HepG2 (cell line): ENCODE data around the gene SEL1L2. TPM values are rescaled to one million over a fixed set of nuclear protein-coding genes. Genes with fewer than 3 reads are reported as not detected.
A peak's percentile ranks its signal among the peaks of the same experiment; 100 is the strongest.

Experiments used
- ATAC-seq: fragments of 200-7000 bp; cut with Tn5 transposase; 3 replicates; pipeline ENCODE4 v1.9.1; 2020; ENCODE audit warnings: mild to moderate bottlenecking, moderate library complexity
- BruUV-seq: library from RNA; stranded (reverse); fragments of 400-500 nt; replicated peaks from 2 replicates; lab custom pipeline; 2021; lab: Mats Ljungman, UMichigan
- CTCF ChIA-PET: fragments of 300-600 bp; formaldehyde crosslinking; extraction: SDS; loops from one replicate; lab custom pipeline; 2021; ENCODE audit warnings: low total read pairs, inconsistent platforms, low intra/inter-chr PET ratio; lab: Yijun Ruan, JAX
- POLR2A ChIA-PET: fragments of 350-600 bp; sonication (Branson Sonifier 250); formaldehyde crosslinking; loops from one replicate; lab custom pipeline; 2020; ENCODE audit warnings: antibody characterized with exemption, inconsistent platforms; lab: Yijun Ruan, JAX
- DNase-seq: peaks from one replicate; pipeline ENCODE4 v3.0.0-alpha.2; 2015; ENCODE audit warnings: low spot score
- FAIRE-seq: peaks from 3 replicates; lab custom pipeline; 2011; peaks lifted over from hg19 to GRCh38; lab: Jason Lieb, UNC
- H2AFZ ChIP-seq: one replicate; pipeline ENCODE4 v1.6.1; 2011; ENCODE audit warnings: low read length, inconsistent platforms
- H3K27ac ChIP-seq: fragments of 300-600 bp; 3 replicates; pipeline ENCODE4 v1.8.0; 2011; ENCODE audit warnings: mixed run types, mild to moderate bottlenecking, mixed read lengths, low read length, inconsistent platforms; ENCODE audit not compliant: insufficient read depth; ENCODE audit errors: extremely low read length
- H3K27me3 ChIP-seq, 2 experiments: fragments of 200-600 bp in 1 of 2; 2 replicates in 1 of 2; 3 replicates in 1 of 2; pipeline versions ENCODE4 v1.6.0 to v1.8.0; 2011; ENCODE audit warnings: low read length in 2 of 2, mild to moderate bottlenecking in 2 of 2, moderate library complexity in 2 of 2, inconsistent platforms in 1 of 2; ENCODE audit not compliant: insufficient read depth in 2 of 2, control insufficient read depth in 1 of 2
- H3K36me3 ChIP-seq, 2 experiments: fragments of 200-600 bp in 1 of 2; replicated peaks in 1 of 2; 2 replicates in 1 of 2; 3 replicates in 1 of 2; pipeline versions ENCODE4 v1.5.1 to v1.8.0; 2011; ENCODE audit warnings: low read length in 2 of 2, inconsistent platforms in 1 of 2; ENCODE audit not compliant: insufficient read depth in 2 of 2, control insufficient read depth in 1 of 2
- H3K4me1 ChIP-seq: 2 replicates; pipeline ENCODE4 v1.5.1; 2012; ENCODE audit warnings: low read length, inconsistent platforms; ENCODE audit not compliant: insufficient read depth
- H3K4me2 ChIP-seq: 2 replicates; pipeline ENCODE4 v1.6.0; 2011; ENCODE audit warnings: low read depth, low read length, inconsistent platforms
- H3K4me3 ChIP-seq, 3 experiments: fragments of 200-600 bp in 1 of 3; sonication (generic), shearing (Covaris generic) in 1 of 3; replicated peaks in 1 of 3; 2 replicates each; pipeline ENCODE4 v1.5.1; 2011 to 2016; ENCODE audit warnings: low read length in 3 of 3, inconsistent platforms in 2 of 3, low read depth in 2 of 3, mild to moderate bottlenecking in 2 of 3, control low read depth in 1 of 3, mixed read lengths in 1 of 3; ENCODE audit not compliant: insufficient read depth in 1 of 3
- H3K79me2 ChIP-seq: one replicate; pipeline ENCODE4 v1.6.1; 2011; ENCODE audit warnings: low read length, inconsistent platforms; ENCODE audit not compliant: insufficient read depth
- H3K9ac ChIP-seq: 2 replicates; pipeline ENCODE4 v1.6.0; 2011; ENCODE audit warnings: mild to moderate bottlenecking, low read depth, low read length, inconsistent platforms; ENCODE audit not compliant: insufficient read depth
- H3K9me3 ChIP-seq: 2 replicates; pipeline ENCODE4 v1.5.1; 2012; ENCODE audit warnings: mild to moderate bottlenecking, low read length
- H4K20me1 ChIP-seq: 2 replicates; pipeline ENCODE4 v1.6.0; 2011; ENCODE audit warnings: inconsistent platforms, mild to moderate bottlenecking, low read length, moderate library complexity; ENCODE audit not compliant: insufficient read depth
- ATF7 ChIP-seq, 2 experiments: fragments of 450-650 bp in 1 of 2; sonication (generic) in 1 of 2; formaldehyde crosslinking in 1 of 2; IDR thresholded peaks; 2 replicates each; pipeline versions ENCODE4 v1.4.0 to v1.6.1; 2016 to 2020; ENCODE audit warnings: antibody characterized with exemption in 1 of 2, mild to moderate bottlenecking in 1 of 2, missing genetic modification reagents in 1 of 2
- HDAC2 ChIP-seq: sonication (generic); formaldehyde crosslinking; IDR thresholded peaks from 2 replicates; pipeline ENCODE4 v1.4.0; 2020; ENCODE audit warnings: missing genetic modification reagents
- HNF4A ChIP-seq: sonication (generic); formaldehyde crosslinking; IDR thresholded peaks from 2 replicates; pipeline ENCODE4 v1.4.0; 2020; ENCODE audit warnings: missing genetic modification reagents
- NR3C1 ChIP-seq: sonication (generic); formaldehyde crosslinking; IDR thresholded peaks from 2 replicates; pipeline ENCODE4 v1.4.0; 2020; ENCODE audit warnings: missing genetic modification reagents
- SRY ChIP-seq: sonication (generic); formaldehyde crosslinking; IDR thresholded peaks from 2 replicates; pipeline ENCODE4 v1.8.0; 2022; ENCODE audit warnings: mild to moderate bottlenecking, missing genetic modification reagents
- TARDBP ChIP-seq: sonication (generic); formaldehyde crosslinking; IDR thresholded peaks from 2 replicates; pipeline ENCODE4 v1.8.0; 2022; ENCODE audit warnings: mild to moderate bottlenecking, missing genetic modification reagents
- TBX3 ChIP-seq: fragments of 450-650 bp; IDR thresholded peaks from 2 replicates; pipeline ENCODE4 v1.6.1; 2017; ENCODE audit warnings: antibody characterized with exemption, mild to moderate bottlenecking, inconsistent platforms, borderline replicate concordance
- TEAD3 ChIP-seq: optimal IDR thresholded peaks from 2 replicates; pipeline ENCODE3; 2016; ENCODE audit warnings: borderline replicate concordance
- U2AF2 ChIP-seq: fragments of 200-400 bp; formaldehyde crosslinking; IDR thresholded peaks from 2 replicates; pipeline ENCODE4 v1.6.1; 2017; ENCODE audit warnings: low read depth, mild to moderate bottlenecking, low read length
- ZNF142 ChIP-seq: sonication (generic); formaldehyde crosslinking; IDR thresholded peaks from 2 replicates; pipeline ENCODE4 v1.4.0; 2020; ENCODE audit warnings: missing genetic modification reagents
- ZNF180 ChIP-seq: sonication (generic); formaldehyde crosslinking; IDR thresholded peaks from 2 replicates; pipeline ENCODE4 v1.4.0; 2020; ENCODE audit warnings: low read depth, missing genetic modification reagents, borderline replicate concordance
- ZNF607 ChIP-seq: sonication (generic); formaldehyde crosslinking; IDR thresholded peaks from 2 replicates; pipeline ENCODE4 v1.5.1; 2020; ENCODE audit warnings: missing genetic modification reagents, mild to moderate bottlenecking, borderline replicate concordance
- ZNF652 ChIP-seq: IDR thresholded peaks from 2 replicates; pipeline ENCODE4 v1.6.1; 2016; ENCODE audit warnings: low read depth, borderline replicate concordance
- WGBS: methylation state at CpG from one replicate; pipeline ENCODE4 v1.1.6; 2017; ENCODE audit warnings: low lambda C conversion rate; 5-methylcytosine and 5-hydroxymethylcytosine counted together
- in situ Hi-C: cut with HindIII; loops from 2 replicates; pipeline ENCODE4 v1.10.0; 2017; ENCODE audit warnings: low pct_unique_long_range_greater_than_20kb; ENCODE audit not compliant: extremely low pct_ligation_motif_present
- intact Hi-C: fragments of 100-400 bp; cut with micrococcal nuclease; formaldehyde crosslinking; loops from one replicate; pipeline ENCODE4 v1.10.0; 2022; ENCODE audit not compliant: unreplicated experiment
- polyA plus RNA-seq, 8 experiments: library from polyadenylated mRNA; depleted of rRNA in 3 of 8; stranded (reverse) in 7 of 8; unstranded in 1 of 8; fragments of >200 nt; fragmentation: Illumina TruSeq in 4 of 8; extraction: Trizol in 4 of 8; gene quantifications; 2 replicates each; pipeline versions ENCODE4 v1.2.1 to v1.2.3, GENCODE V29; 2011 to 2016; ENCODE audit warnings: low read depth in 4 of 8, missing spikeins in 1 of 8, mixed read lengths in 1 of 8; ENCODE audit not compliant: insufficient read depth in 1 of 8
- total RNA-seq, 5 experiments: library from RNA; depleted of rRNA; stranded (reverse); fragments of >200 nt; fragmentation: Illumina TruSeq; extraction: Trizol; gene quantifications; 2 replicates each; pipeline ENCODE4 v1.2.3, GENCODE V29; 2016; ENCODE audit warnings: low read depth in 1 of 5
- TF ChIP-seq, protein P1 (sequence below): IDR thresholded peaks from 2 replicates; pipeline ENCODE4 v1.6.1; 2016; ENCODE audit warnings: control low read depth

The SEL1L2 gene
- total and polyA plus RNA-seq, 2 of the 13 experiments (the other 11 are each of a cell fraction or from before 2014, with no cell fraction given) = not detected

GRCh38 chr20:13816757-13817156 lies 173.7 kb downstream of the SEL1L2 start:
- POLR2A ChIA-PET = no interaction called here
- no peak for DNase-seq
- H3K4me3 ChIP-seq = no peak overlapping the region
- H3K9me3 ChIP-seq = no peaks in the 10 kb centered on the region
- H2AFZ ChIP-seq = no peak overlapping the region
- no peak for TF ChIP-seq TARDBP
- TF ChIP-seq U2AF2 = no peak
- TF ChIP-seq ATF7 (IDR thresholded peaks at IDR 0.05) = no peak
- TF ChIP-seq ATF7 (CRISPR knock-in tag; IDR thresholded peaks at IDR 0.05) = no peak
- TF ChIP-seq ZNF180 (CRISPR knock-in tag) = no peak
- no peak for TF ChIP-seq TBX3
- no peak for TF ChIP-seq NR3C1 (CRISPR knock-in tag)
- TF ChIP-seq SRY = no peak
- CTCF ChIA-PET = no interaction called here
- no peak overlapping the region for H3K9ac ChIP-seq
- WGBS = 95% methylated on average over 3 of the region's 3 CpGs
- ATAC-seq = no peak
- intact Hi-C loops (no loop called here), in situ Hi-C loops (no loop called here)
- H3K36me3 ChIP-seq = peaks cover 27 to 66% of the 10 kb centered on the region in 2 experiments
- FAIRE-seq = no peak
- H4K20me1 ChIP-seq = no peaks in the 10 kb centered on the region
- no peaks in the 10 kb centered on the region for H3K79me2 ChIP-seq
- no peaks in the 10 kb centered on the region for H3K27me3 ChIP-seq
- BruUV-seq = no TSS peak
- H3K27ac ChIP-seq = no peak overlapping the region
- H3K4me1 ChIP-seq = peaks cover 15% of the 10 kb centered on the region
- no peak overlapping the region for H3K4me2 ChIP-seq

- Histone ChIP-seq H4K20me1 (no peaks in the 10 kb centered on the region), H3K4me3 (no peak overlapping the region), H3K27me3 (no peaks in the 10 kb centered on the region), H3K79me2 (no peaks in the 10 kb centered on the region), H3K4me2 (no peak overlapping the region), H3K9me3 (no peaks in the 10 kb centered on the region), H2AFZ (no peak overlapping the region), H3K9ac (no peak overlapping the region), H3K36me3 (peaks cover 38 to 87% of the 10 kb centered on the region in 2 experiments), H3K4me1 (peaks cover 15% of the 10 kb centered on the region), H3K27ac (no peak overlapping the region)
- FAIRE-seq = no peak
- TF ChIP-seq ZNF142 = no peak
- peak; percentile 87 for TF ChIP-seq ZNF652 (CRISPR knock-in tag)
- TF ChIP-seq HDAC2 (CRISPR knock-in tag) = 0 out of 2 replicates have a peak, but pooled peaks have one; percentile 20
- TF ChIP-seq, protein P1, sequence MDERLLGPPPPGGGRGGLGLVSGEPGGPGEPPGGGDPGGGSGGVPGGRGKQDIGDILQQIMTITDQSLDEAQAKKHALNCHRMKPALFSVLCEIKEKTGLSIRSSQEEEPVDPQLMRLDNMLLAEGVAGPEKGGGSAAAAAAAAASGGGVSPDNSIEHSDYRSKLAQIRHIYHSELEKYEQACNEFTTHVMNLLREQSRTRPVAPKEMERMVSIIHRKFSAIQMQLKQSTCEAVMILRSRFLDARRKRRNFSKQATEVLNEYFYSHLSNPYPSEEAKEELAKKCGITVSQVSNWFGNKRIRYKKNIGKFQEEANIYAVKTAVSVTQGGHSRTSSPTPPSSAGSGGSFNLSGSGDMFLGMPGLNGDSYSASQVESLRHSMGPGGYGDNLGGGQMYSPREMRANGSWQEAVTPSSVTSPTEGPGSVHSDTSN (CRISPR knock-in tag) = no peak
- peak; percentile 66 for TF ChIP-seq HNF4A (CRISPR knock-in tag)
- 0 out of 2 replicates have a peak, but pooled peaks have one; percentile 34 for TF ChIP-seq ZNF607 (CRISPR knock-in tag)
- peak; percentile 23 for TF ChIP-seq TEAD3 (CRISPR knock-in tag)
- peak; percentile 70 for ATAC-seq
- no TSS peak for BruUV-seq
- in situ Hi-C loops (no loop called here), intact Hi-C loops (no loop called here)
- CTCF ChIA-PET = no interaction called here
- DNase-seq = peak; percentile 20
- POLR2A ChIA-PET = no interaction called here
- WGBS = 82% methylated on average over 4 of the region's 4 CpGs
Measured at GRCh38 chr20:13814672-13815071, 175.7 kb downstream of the SEL1L2 start.
